Smooth muscle cell of the coronary artery (primary cell): ENCODE data around the gene GNG8. TPM values are rescaled to one million over a fixed set of nuclear protein-coding genes. Genes with fewer than 3 reads are reported as not detected.

Experiments used
- total RNA-seq: library from RNA; depleted of rRNA; stranded (reverse); fragments of >200 nt; gene quantifications from 2 replicates; pipeline ENCODE4 v1.2.3, GENCODE V29; 2014; ENCODE audit warnings: low replicate concordance

Gene GNG8
- total RNA-seq = not detected in 2 replicates

DNA sequence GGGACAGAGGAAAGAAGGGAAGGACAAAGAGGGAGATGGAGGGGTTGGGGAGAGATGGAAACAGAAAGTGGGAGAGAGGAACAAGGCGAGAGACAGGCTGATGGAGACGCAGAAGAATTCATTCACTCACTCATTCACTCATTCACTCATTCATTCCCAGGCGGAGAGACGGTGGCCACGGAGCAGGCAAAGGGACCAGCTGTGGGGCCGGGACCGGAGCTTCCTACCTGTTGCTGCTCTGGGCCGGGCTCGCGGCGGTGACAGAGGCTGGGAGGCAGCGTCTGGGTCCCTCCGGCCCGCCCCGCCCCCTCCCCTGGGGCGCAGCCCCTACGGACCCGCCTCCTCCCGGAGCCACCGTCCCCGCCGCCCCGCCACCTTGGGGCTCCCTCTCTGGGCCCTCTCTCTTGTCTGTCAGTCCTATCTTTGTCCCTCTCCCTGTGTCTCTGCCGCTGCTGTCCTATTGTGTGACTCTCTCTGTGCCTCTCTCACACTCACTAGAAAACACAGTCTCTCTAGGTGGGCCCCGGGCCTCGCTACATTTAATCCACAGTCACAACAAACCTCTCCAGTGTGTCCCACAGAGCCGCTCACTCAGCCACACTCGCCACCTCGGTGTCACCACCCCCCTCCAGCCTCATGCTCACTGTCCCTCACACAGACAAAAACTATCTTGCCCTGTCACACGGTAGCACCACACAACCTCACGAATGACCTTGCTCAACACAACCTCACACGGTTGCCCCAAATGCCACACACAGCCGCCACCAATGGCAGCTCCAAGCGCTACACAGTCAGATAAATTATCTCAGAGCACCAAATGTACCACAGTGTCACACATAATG, at the start of gene GNG8:
Gene GNG8 (minus strand): TSS at position 283 of the 842 bp plus-strand sequence. CDS start 1,520 bp downstream, outside the sequence.

DNA sequence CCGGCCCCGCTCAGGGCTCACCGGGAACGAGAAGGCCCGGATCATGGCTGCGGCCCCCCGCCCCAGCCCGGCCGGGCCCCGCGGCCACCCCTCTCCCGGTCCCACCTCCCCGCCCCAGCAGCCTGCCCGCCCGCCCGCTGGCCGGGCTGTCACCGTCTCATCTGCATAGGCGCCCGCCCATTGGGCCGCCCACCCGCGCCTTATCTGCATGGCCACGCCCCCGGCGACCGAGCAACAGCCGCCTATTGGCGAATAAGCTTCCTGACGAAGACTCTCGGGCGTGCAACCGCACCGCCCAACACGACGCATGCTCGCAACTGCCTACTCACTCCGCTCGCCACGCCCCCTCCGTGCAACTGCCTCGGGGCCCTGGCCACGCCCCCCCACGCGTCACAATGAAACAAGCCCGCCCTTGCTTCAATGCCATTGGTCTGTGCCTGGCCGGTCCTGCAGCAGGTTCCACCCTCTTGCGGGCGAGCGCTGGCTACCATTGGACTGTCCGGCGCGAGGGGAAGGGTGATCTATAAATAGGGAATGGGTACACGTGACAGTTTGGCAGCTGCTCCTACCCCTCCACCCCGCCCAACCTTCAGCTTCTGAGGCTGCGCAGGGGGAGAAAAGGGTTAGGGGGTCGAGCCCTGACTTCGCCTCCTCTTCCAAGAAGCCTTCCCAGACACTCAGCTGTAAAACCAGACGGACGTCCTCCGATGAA, 25.2 kb upstream of the GNG8 start, which contains the start of gene DACT3:
Gene DACT3 (minus strand): TSS at position 163 of the 712 bp plus-strand sequence. CDS start 118 bp downstream, at position 45.

GRCh38 chr19:46624958-46625661, 10.9 kb downstream of the GNG8 start, which contains the start of gene PTGIR:
PTGIR (minus strand) TSS chr19:46625089; CDS start chr19:46624225, 864 bp downstream.

GRCh38 chr19:46601318-46602224, 34.4 kb downstream of the GNG8 start, which contains the start of gene CALM3:
CALM3 (plus strand) TSS chr19:46601330; CDS start chr19:46601435, 105 bp downstream.

Other genes starting within 250 kb of the GNG8 start
- gene CCDC8, start 222.6 kb downstream of the GNG8 start, total RNA-seq = 11.9 and 26.2 TPM in 2 replicates
- 0.15 TPM in 1 of 2 replicates, not detected in the other for gene PNMA8C, start 207.3 kb downstream of the GNG8 start, total RNA-seq
- 0.94 and 6.5 TPM in 2 replicates for gene PNMA8A, start 164.6 kb downstream of the GNG8 start, total RNA-seq
- gene PNMA8B, start 140.3 kb downstream of the GNG8 start, total RNA-seq = 0.38 and 3.6 TPM in 2 replicates
- 145 and 560 TPM in 2 replicates for gene CALM3, start 34.9 kb downstream of the GNG8 start, total RNA-seq
- 8.5 and 17.7 TPM in 2 replicates for gene PTGIR, start 11.1 kb downstream of the GNG8 start, total RNA-seq
- gene DACT3, start 25.0 kb upstream of the GNG8 start, total RNA-seq = 1.1 and 6.5 TPM in 2 replicates
- 14.5 and 16.5 TPM in 2 replicates for gene PRKD2, start 80.9 kb upstream of the GNG8 start, total RNA-seq
- gene FKRP, start 109.9 kb upstream of the GNG8 start, total RNA-seq = 5.6 and 10.2 TPM in 2 replicates
- gene STRN4, start 110.2 kb upstream of the GNG8 start, total RNA-seq = 60.3 and 74.8 TPM in 2 replicates
- gene SLC1A5, start 152.4 kb upstream of the GNG8 start, total RNA-seq = 89.9 and 97.9 TPM in 2 replicates
- 168 and 192 TPM in 2 replicates for gene AP2S1, start 214.6 kb upstream of the GNG8 start, total RNA-seq
- gene ARHGAP35, start 224.8 kb upstream of the GNG8 start, total RNA-seq = 26.1 and 29.8 TPM in 2 replicates